RWPE2 (cell line): ENCODE results near the gene MTFR1L.

Experiments
- ATAC-seq: fragments of 200-7000 bp; cut with Tn5 transposase; 3 replicates; pipeline ENCODE4 v1.9.1; 2021; ENCODE audit warnings: low read depth
- DNase-seq: peaks from one replicate; pipeline ENCODE4 v3.0.0-alpha.2; 2020; ENCODE audit warnings: low spot score
- H3K27ac ChIP-seq: fragments of 450-650 bp; 2 replicates; pipeline ENCODE4 v1.5.1; 2017; ENCODE audit warnings: mild to moderate bottlenecking; ENCODE audit not compliant: poor library complexity, severe bottlenecking
- H3K27me3 ChIP-seq: fragments of 250-450 bp; sonication (Bioruptor Pico); 2 replicates; pipeline ENCODE4 v1.5.1; 2021; ENCODE audit warnings: mild to moderate bottlenecking, moderate library complexity; ENCODE audit not compliant: insufficient read depth, poor library complexity, severe bottlenecking
- H3K36me3 ChIP-seq: fragments of 250-450 bp; sonication (Bioruptor Pico); 2 replicates; pipeline ENCODE4 v1.5.1; 2020; ENCODE audit warnings: low read depth, mild to moderate bottlenecking, moderate library complexity
- H3K4me1 ChIP-seq: fragments of 250-450 bp; sonication (Bioruptor Pico); 2 replicates; pipeline ENCODE4 v1.5.1; 2021; ENCODE audit warnings: mild to moderate bottlenecking, moderate library complexity; ENCODE audit not compliant: insufficient read depth, poor library complexity, severe bottlenecking
- H3K4me3 ChIP-seq: fragments of 250-450 bp; sonication (Bioruptor Pico); 2 replicates; pipeline ENCODE4 v1.5.1; 2021; ENCODE audit warnings: mild to moderate bottlenecking, moderate library complexity; ENCODE audit not compliant: severe bottlenecking
- H3K9me3 ChIP-seq: fragments of 250-450 bp; sonication (Bioruptor Pico); 2 replicates; pipeline ENCODE4 v1.5.1; 2021; ENCODE audit warnings: mild to moderate bottlenecking, moderate library complexity; ENCODE audit not compliant: severe bottlenecking
- TF ChIP-seq, protein P1 (sequence below): fragments of 450-650 bp; IDR thresholded peaks from one replicate; pipeline ENCODE4 v1.5.1; 2017; ENCODE audit warnings: mild to moderate bottlenecking, moderate library complexity; ENCODE audit not compliant: poor library complexity, severe bottlenecking

MTFR1L gene

DNA sequence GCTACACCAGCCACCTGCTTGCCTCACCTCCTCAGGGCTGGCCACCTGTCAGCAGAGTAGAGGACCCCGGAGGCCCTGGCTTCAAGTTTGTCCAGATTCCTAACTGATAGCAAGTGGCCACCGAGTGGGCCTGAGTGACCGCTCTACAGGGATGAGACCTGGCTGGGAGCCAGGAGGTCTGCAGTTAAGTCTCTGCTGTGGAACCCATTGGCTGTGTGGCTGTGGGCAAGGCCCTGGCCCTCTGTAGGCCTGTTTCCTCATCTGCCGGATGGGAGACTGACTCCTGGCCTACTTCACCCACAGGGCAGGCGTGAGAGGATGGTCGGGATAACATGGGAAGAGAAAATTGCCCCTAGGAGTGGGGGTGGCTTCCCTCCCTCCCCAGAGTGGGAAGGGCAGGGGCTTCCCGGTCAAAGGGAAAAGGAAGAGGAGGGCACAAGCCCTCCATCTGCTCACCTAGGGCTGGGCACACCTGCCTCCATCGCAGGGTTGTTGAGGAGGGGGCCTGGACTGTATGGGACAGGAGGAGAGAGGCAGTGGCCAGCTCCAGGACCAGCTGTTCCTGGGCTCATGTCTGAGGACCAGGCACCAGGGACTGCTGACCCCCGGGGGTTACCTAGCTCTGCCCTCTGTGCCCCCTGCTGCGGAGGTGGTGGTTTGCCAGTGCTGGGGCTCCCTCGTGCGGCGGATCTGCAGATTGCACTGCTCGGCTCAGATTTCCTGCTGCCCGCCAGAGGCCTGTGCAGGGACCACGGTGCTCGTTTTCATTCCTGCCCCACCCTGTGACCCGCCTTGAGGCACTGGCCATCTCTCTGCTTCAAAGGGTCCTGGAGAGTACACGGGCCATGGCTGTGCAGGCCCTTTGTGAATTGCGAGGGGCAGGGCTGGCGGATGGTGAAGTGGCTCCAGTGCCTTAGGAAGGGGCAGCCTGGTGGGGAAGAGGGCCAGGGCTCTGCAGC, 9.1 kb upstream of the MTFR1L start:
- Histone ChIP-seq H3K9me3 (no peaks in the 10 kb centered on the region), H3K27ac (no peak overlapping the region), H3K36me3 (peaks cover 15% of the 10 kb centered on the region; the same call in 1 of the 2 replicates), H3K4me3 (no peak overlapping the region), H3K27me3 (no peaks in the 10 kb centered on the region), H3K4me1 (no peaks in the 10 kb centered on the region)
- peak; percentile 67 for ATAC-seq
- DNase-seq: no peak
- TF ChIP-seq, protein P1, sequence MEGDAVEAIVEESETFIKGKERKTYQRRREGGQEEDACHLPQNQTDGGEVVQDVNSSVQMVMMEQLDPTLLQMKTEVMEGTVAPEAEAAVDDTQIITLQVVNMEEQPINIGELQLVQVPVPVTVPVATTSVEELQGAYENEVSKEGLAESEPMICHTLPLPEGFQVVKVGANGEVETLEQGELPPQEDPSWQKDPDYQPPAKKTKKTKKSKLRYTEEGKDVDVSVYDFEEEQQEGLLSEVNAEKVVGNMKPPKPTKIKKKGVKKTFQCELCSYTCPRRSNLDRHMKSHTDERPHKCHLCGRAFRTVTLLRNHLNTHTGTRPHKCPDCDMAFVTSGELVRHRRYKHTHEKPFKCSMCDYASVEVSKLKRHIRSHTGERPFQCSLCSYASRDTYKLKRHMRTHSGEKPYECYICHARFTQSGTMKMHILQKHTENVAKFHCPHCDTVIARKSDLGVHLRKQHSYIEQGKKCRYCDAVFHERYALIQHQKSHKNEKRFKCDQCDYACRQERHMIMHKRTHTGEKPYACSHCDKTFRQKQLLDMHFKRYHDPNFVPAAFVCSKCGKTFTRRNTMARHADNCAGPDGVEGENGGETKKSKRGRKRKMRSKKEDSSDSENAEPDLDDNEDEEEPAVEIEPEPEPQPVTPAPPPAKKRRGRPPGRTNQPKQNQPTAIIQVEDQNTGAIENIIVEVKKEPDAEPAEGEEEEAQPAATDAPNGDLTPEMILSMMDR: peak; percentile 93

DNA sequence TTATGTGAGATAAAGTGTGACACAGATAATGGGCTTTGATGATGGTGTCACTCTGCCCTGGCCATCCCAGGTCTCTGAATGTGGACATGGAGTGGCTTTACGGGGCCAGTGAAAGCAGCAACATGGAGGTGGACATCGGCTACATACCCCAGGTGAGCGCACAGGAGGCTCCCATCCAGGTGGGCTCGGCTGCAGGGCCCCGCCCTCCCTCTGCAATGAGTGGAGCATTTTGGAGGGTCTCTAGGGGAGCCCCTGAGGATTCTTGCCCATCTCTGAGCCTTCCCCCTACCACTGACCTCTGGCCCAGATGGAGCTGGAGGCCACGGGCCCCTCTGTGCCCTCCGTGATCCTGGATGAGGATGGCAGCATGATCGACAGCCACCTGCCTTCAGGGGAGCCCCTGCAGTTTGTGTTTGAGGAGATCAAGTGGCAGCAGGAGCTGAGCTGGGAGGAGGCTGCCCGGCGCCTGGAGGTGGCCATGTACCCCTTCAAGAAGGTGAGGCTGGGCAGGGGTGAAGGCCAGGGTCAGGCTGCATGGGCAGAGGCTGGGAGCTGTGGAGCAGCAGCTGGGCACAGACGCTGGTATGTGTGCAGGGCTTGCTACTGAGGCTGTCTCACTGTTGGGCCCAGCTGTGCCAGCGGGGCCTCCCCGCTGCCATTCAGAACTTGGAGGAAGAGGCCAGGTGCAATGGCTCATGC, 8.2 kb upstream of the MTFR1L start:
- no peak for DNase-seq
- peaks cover 11% of the 10 kb centered on the region; the same call in 1 of the 2 replicates for H3K36me3 ChIP-seq
- TF ChIP-seq, protein P1: no peak
- ATAC-seq: no peak
- H3K27ac ChIP-seq: no peak overlapping the region
- no peaks in the 10 kb centered on the region for H3K27me3 ChIP-seq
- H3K4me3 ChIP-seq: no peak overlapping the region
- no peaks in the 10 kb centered on the region for H3K4me1 ChIP-seq
- no peaks in the 10 kb centered on the region for H3K9me3 ChIP-seq

DNA sequence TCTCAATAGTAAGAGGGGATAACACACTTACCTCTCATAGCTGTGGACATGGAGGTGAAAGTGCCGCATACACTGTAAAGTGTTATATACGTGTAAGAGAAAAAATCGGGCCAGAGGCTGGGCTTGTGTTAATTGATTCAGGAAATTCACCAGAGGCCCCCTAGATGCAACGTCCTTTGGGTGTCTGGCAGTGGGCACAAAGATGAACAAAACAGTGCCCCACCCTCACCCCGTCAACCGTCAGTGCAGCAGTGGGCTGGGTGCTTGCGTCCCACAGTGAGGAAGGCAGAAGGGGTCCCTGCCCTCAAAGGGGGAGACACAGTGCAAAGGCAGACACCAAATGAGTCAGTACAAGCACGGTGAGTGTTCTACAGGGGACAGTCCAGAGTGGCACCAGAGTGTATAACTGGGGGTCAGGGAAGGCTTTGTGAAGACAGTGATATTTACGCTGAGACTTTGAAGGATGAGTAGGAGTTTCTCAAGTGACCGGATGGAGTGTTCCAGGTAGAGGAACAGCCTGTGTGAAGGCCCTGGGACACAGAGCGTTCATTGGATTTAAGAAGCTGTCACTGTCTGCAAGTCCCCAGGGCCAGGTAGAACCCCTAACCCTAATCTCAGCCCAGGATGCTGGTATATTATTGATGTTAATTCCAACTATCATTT, 6.6 kb upstream of the MTFR1L start:
- Histone ChIP-seq H3K27ac (no peak overlapping the region), H3K9me3 (no peaks in the 10 kb centered on the region), H3K36me3 (peaks cover 11% of the 10 kb centered on the region; the same call in 1 of the 2 replicates), H3K4me1 (no peaks in the 10 kb centered on the region), H3K27me3 (no peaks in the 10 kb centered on the region), H3K4me3 (no peak overlapping the region)
- TF ChIP-seq, protein P1: no peak
- ATAC-seq (no peak), DNase-seq (no peak)

DNA sequence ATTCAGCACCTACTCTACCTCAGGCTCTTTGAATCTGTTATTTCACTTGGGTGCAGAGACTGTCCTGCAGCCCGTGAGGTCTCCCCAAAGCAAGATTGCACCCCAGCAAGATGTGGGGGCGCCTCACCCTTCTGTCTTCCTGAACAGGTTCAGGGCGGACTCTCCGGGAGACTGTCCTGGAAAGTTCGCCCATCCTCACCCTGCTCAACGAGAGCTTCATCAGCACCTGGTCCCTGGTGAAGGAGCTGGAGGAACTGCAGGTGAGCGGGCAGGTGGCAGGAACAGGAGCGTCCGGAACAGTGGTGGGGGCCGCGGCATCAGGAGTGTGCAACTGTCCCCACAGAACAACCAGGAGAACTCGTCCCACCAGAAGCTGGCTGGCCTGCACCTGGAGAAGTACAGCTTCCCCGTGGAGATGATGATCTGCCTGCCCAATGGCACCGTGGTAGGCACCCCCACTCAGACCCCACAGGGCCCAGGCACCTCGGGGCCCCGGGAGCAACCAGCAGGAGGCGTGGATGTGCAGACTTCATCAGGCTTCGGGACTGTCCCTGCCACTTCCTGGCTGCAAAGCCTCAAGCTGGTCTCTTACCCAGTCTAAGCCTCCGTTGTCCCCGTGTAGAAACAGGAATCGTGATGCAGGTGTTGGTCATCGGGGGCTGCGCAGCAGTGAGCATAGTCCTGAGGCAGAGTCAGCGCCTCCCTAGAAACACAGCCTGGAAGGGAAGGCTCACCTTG, 5.9 kb upstream of the MTFR1L start:
- Histone ChIP-seq H3K27ac (no peak overlapping the region), H3K4me1 (no peaks in the 10 kb centered on the region), H3K9me3 (no peaks in the 10 kb centered on the region), H3K4me3 (no peak overlapping the region), H3K36me3 (peaks cover 11% of the 10 kb centered on the region; the same call in 1 of the 2 replicates), H3K27me3 (no peaks in the 10 kb centered on the region)
- ATAC-seq (no peak), DNase-seq (no peak)
- TF ChIP-seq, protein P1: no peak
